T-helper 17 cell (primary cell): ENCODE measurements around the gene STK11. TPM values are rescaled to one million over a fixed set of nuclear protein-coding genes. Genes with fewer than 3 reads are reported as not detected.

Source experiments
- ATAC-seq: fragments of 150-1000 bp; cut with Tn5 transposase; 2 replicates; pipeline ENCODE4 v1.10.0; 2021; ENCODE audit warnings: mild to moderate bottlenecking, moderate library complexity
- DNase-seq, 3 donors: peaks; one replicate each; pipeline versions ENCODE4 v3.0.0 to v3.0.0-alpha.2; 2020 to 2021
- H3K9me3 ChIP-seq: one replicate; pipeline ENCODE4 v1.7.0; 2013; ENCODE audit warnings: low read length, mild to moderate bottlenecking; ENCODE audit not compliant: control insufficient read depth, poor library complexity, severe bottlenecking
- H3K27ac Mint-ChIP-seq: one replicate; pipeline ENCODE4 v1.8.0; 2022; ENCODE audit warnings: mild to moderate bottlenecking, moderate library complexity, mixed read lengths
- H3K27me3 Mint-ChIP-seq: one replicate; pipeline ENCODE4 v1.8.0; 2022; ENCODE audit warnings: mixed read lengths
- H3K36me3 Mint-ChIP-seq: one replicate; pipeline ENCODE4 v1.8.0; 2022; ENCODE audit warnings: low read depth, mixed read lengths
- H3K4me1 Mint-ChIP-seq: one replicate; pipeline ENCODE4 v1.8.0; 2022; ENCODE audit warnings: mild to moderate bottlenecking, mixed read lengths
- H3K4me3 Mint-ChIP-seq: one replicate; pipeline ENCODE4 v1.8.0; 2022; ENCODE audit warnings: mild to moderate bottlenecking, moderate library complexity, mixed read lengths
- total RNA-seq, 4 donors: library from RNA in 2 of 4; stranded (reverse) in 2 of 4; gene quantifications; one replicate each; pipeline ENCODE4 v1.2.3 and lab custom pipeline; 2022 to 2026

The STK11 gene
- total RNA-seq, 2 donors from 2014 or later, result 70.0 to 70.4 TPM

DNA sequence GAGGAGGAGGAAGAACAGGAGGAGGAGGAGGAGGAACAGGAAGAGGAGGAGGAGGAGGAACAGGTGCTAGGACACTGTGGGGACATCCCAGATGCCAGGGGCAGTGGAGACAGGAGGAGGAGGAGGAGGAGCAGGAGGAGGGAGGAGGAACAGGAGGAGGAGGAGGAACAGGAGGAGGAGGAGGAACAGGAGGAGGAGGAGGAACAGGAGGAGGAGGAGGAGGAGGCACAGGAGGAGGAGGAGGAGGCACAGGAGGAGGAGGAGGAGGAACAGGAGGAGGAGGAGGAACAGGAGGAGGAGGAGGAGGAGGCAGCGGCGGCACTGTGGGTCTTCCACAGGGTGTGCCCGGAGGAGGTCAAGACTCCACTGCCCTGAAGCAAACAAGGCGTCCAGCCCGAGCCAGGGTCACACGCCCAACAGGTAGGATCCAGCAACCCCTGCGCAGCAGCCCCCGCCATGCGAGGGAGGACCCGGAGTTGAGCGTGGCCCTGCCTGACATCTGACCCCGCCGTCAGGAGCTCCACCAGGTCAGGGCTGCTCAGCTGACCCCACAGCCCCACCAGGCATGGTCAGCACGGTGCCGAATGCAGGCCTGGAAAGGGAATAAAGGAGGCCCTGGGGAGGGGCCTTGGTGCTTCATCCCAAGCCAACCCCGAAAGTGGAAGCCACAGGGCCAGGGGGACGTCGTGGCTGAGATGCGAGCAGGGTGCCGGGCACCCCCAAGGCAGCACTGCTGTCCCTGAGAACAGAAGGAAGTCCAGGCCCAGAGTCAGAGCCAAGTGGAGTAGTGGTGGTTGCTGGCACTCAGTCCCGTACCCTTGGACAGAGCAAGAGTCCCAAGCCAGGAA is 40.7 kb upstream of the STK11 start:
- DNase-seq (no peak), ATAC-seq (no peak)
- Mint-ChIP-seq H3K27me3 (no peaks in the 10 kb centered on the region), H3K27ac (no peak overlapping the region), H3K4me3 (no peak overlapping the region), H3K4me1 (peaks cover 17% of the 10 kb centered on the region), H3K36me3 (no peaks in the 10 kb centered on the region)
- no peaks in the 10 kb centered on the region for H3K9me3 ChIP-seq

DNA sequence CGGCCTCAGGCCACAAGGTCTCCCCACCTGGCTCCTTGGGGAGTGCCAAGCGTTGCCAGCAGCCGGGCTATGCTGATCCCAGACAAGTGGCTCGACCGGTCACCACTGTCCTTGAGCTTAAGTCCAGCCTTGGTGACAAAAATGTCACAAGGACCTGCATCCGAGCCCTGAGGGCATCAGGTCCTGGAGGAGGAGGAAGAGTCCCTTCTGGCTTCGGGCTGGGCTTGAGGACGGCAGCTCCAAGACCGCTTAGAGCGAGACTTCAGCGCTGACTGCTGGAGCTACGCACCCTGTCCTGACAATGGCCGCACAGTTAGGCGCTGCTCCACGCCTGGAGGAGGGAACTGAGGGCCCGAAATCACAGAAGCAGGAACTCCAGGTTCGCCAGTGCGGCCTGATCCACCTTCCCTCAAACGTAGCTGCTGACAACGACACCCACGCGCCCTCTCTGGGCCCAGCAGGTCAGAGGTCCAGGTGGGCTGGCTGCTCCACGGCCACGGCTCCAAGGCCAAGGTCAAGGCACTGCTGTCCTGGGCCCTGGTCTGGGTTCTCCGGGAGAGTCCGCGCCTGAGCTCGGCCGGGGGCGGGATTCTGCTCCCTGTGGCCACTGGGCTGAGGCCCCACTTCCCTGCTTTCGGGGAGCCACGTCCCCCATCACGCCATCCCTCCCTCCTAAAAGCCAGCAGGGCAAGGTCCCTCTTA is 38.6 kb upstream of the STK11 start:
- H3K9me3 ChIP-seq, result no peaks in the 10 kb centered on the region
- DNase-seq (no peak), ATAC-seq (no peak)
- Mint-ChIP-seq H3K27ac (no peak overlapping the region), H3K27me3 (no peaks in the 10 kb centered on the region), H3K36me3 (peaks cover 6% of the 10 kb centered on the region), H3K4me1 (peaks cover 28% of the 10 kb centered on the region), H3K4me3 (no peak overlapping the region)

DNA sequence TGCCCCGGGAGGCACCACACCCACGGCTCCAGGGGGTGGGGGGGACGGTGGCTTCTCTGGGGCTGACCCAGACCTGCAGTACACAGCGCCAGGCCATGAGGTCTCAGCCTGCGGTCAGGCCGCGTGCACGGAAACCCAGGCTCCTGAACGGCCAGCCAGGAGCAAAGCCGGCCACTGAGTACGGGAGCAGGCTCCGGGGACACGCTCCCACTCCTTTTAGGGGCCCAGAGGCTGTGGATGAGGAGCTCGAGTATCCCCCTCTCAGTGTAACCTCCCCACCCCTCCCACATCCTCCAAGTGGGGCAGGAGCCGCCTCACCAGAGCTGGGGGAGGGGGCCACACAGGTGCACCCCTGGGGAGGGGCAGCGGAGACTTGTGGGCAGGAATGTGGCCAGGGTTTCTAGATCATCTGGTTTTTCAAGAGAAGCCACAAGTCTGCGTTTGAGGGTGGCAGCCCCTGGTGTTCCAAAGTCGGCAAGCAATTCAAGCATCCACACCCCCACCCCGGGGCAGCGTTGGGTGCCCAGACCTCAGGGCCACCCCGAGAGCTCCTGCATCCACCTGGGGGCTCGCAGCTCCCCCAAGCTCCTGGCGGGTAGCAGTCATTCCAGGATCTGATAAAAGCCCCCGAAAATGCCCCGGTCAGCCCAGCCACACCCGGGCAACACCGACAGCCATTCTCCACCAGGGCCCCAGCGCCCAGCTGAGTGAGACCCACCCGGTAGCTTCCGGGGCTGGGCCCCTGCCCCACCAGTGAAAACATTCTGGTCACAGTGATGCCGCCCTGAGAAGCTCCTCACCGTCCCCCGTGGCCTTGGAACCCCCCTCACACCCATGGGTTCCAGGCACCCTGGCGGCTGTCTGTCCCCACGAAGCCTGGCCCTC is 37.6 kb upstream of the STK11 start:
- H3K4me1 Mint-ChIP-seq, result peaks cover 27% of the 10 kb centered on the region
- H3K27ac Mint-ChIP-seq, result no peak overlapping the region
- peak; percentile 20 for ATAC-seq

DNA sequence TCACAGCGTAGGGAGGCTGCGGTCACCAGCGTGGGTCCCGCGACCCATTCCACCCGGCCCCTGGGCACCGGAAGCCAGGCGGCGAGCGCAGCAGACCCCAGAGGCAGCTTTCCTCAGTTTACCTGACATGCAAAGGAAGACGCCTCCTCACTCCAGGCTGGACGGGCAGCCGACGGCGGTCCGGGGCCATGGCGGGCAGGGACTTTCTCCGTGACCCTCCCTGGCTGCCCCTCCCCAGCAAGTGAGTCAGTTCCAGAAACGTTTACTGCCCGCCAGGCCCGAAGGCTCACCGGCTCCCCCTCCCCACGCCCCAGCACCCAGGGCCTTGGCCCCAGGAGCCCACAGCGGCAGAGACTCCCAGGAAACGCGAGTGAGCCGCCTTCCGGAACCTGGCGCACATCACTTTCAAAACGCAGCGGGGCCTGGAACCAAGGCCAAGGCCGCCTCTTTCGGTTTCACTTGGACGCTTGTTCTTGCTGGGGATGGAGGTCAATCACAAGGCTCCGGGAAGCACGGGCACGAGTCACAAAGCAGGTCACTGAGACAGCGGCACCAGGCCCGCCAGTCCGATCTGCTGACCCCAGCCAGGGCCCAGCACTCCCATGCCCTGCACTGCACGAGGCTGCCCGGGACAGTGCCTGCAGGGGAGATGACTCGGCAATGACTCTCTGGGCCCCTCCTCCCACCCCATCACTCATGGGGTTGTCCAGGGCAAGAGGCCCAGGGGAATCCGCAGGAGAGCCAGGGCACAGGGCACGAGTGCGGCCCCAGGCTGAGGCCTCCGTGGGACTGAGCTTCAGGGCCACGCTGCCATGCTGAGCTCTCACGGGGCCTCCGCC is 36.8 kb upstream of the STK11 start:
- ATAC-seq (no peak), DNase-seq (no peak)
- Mint-ChIP-seq H3K27ac (no peak overlapping the region), H3K4me1 (peaks cover 25% of the 10 kb centered on the region), H3K4me3 (no peak overlapping the region), H3K27me3 (no peaks in the 10 kb centered on the region), H3K36me3 (peaks cover 6% of the 10 kb centered on the region)
- H3K9me3 ChIP-seq, result no peaks in the 10 kb centered on the region

More for the DNA sequence above, 37.6 kb upstream of the STK11 start:
- Mint-ChIP-seq H3K27me3 (no peaks in the 10 kb centered on the region), H3K4me3 (no peak overlapping the region), H3K36me3 (peaks cover 6% of the 10 kb centered on the region)
- H3K9me3 ChIP-seq, result no peaks in the 10 kb centered on the region
- no peak for DNase-seq

DNA sequence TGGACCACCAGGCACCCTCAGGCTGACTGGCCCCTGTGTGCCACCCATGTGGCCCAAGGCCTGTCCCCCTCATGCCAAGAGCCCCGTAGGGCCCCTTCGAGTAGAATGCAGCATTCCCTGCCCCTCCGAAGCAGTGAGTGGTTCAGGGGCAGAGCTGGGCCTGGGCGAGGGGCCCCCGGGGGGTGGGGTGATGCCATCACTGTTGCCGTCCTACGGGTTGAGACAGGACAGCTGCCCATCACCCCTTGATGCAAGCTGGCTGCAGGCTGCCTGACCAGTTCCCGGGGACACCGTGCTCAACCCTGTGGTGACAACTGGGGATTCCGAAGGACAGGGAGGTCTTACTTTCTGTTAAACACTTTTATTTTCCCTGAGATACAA is 36.2 kb upstream of the STK11 start:
- ATAC-seq (no peak), DNase-seq (no peak)
- Mint-ChIP-seq H3K4me3 (no peak overlapping the region), H3K27me3 (no peaks in the 10 kb centered on the region), H3K27ac (no peak overlapping the region), H3K4me1 (peaks cover 27% of the 10 kb centered on the region), H3K36me3 (peaks cover 6% of the 10 kb centered on the region)
- H3K9me3 ChIP-seq, result no peaks in the 10 kb centered on the region

DNA sequence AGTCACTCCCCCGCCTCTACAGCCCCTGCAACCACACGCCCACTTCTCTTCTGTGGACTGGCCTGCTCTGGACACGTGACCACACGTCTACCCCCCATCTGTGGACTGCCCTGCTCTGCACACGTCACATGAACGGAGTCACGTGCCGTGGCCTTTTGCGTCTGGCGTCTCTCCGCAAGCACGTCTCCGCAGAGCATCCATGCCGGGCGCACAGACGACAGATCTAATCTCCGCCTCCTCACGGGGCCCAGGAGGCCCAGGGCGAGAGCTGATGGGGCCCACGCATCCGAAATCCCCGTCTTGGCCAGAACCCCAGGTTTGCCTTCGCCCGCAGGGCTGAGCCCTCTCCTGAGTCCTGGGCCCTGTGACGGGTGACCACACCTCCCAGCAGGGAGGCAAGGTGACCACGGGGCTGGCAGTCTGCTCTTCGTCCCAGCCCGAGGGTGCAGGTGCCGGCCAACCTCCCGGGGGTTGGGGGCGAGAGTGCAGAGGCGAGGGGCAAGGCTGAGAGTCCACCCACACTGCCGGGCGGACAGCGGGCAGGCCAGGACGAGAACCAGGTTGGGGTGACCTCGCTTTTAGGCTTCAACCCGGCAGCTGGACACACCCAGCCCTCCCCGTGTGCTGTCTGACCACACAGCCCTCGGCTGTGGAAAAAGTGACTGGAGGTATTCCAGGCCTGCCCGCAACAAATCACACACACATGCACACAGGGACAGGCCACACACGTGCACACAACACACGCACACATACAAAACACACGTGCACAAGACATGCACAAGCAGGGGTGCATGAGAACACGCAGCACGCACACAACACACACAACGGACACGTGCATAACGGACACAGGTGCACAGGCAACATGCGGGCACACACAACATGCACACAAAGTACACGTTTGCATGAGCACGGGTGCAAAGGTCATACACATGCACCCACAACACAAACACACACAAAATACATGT is 35.4 kb upstream of the STK11 start:
- Mint-ChIP-seq H3K27me3 (no peaks in the 10 kb centered on the region), H3K36me3 (peaks cover 6% of the 10 kb centered on the region), H3K4me1 (peaks cover 28% of the 10 kb centered on the region), H3K27ac (no peak overlapping the region), H3K4me3 (peak overlapping the region; percentile 12)
- H3K9me3 ChIP-seq, result no peaks in the 10 kb centered on the region
- no peak for ATAC-seq
- no peak for DNase-seq

DNA sequence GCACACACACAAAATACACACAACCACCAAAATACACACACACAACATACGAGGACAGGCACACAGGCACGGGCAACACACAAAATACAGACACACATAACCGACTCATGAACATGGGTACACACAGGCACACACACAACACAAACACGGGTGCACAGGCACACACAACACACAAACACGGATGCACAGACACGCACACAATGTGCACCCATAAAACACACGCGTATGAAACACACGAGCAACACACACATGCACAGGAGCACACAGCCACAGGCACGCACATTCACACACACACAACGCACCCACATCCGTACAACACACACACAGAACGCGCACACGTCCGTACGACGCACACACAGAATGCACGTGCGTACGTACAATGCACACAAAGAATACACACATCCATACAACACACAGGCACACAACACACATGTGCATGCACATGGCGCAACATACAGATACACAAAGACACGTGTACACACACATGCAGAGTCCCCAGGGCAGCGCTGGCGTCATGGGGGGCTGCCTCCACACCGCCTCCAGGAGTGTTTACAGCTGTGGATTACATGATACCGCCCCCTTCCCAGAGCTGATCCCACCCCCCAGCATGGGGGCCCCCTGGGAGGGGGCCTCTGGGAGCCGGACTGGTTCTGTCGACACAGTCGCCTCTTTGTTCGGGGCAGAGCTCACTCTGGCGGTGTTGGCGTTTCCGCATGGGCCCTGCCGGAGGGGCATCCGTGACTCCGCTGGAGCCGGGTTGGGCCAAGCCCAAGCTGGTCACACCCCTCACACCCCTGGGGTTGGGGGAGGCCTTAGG is 34.4 kb upstream of the STK11 start:
- Mint-ChIP-seq H3K4me1 (peaks cover 28% of the 10 kb centered on the region), H3K27ac (no peak overlapping the region), H3K36me3 (peaks cover 6% of the 10 kb centered on the region), H3K27me3 (no peaks in the 10 kb centered on the region), H3K4me3 (peak overlapping the region; percentile 12)
- ATAC-seq (no peak), DNase-seq (no peak)
- H3K9me3 ChIP-seq, result no peaks in the 10 kb centered on the region

DNA sequence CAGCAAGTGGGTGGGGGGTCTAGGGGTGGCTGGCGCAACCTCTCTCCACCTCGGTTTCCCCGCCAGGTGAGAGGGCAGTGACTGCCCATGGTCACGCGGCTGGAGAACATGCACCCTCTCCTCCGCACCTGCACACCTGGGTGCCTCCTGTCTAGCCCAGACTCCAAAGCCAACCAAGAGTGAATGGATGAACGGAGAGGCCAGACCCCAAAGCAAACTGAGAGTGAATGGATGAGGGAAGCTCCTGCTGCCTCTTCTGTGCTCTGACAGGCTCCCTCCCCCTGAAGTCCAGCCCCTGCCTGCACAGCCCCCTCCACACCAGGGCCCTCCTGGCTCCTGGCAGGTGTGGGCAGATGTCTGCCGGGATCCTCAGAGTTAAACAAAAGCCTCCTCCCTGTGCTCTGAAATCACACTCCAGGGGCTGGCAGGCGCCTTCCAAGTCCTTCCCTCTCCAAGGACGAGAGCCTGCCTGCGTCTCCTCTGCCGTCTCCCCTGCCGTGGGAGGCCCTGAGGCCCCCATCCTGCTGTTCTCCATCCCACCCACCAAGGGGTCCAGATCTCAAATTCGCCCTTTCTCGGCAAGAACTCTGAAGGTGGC is 33.7 kb upstream of the STK11 start:
- H3K9me3 ChIP-seq, result no peaks in the 10 kb centered on the region
- H3K36me3 Mint-ChIP-seq, result peaks cover 6% of the 10 kb centered on the region
- DNase-seq (no peak), ATAC-seq (no peak)
- H3K4me3 Mint-ChIP-seq, result peak overlapping the region; percentile 89
- no peaks in the 10 kb centered on the region for H3K27me3 Mint-ChIP-seq
- peaks cover 26% of the 10 kb centered on the region for H3K4me1 Mint-ChIP-seq
- H3K27ac Mint-ChIP-seq, result peak overlapping the region; percentile 82

DNA sequence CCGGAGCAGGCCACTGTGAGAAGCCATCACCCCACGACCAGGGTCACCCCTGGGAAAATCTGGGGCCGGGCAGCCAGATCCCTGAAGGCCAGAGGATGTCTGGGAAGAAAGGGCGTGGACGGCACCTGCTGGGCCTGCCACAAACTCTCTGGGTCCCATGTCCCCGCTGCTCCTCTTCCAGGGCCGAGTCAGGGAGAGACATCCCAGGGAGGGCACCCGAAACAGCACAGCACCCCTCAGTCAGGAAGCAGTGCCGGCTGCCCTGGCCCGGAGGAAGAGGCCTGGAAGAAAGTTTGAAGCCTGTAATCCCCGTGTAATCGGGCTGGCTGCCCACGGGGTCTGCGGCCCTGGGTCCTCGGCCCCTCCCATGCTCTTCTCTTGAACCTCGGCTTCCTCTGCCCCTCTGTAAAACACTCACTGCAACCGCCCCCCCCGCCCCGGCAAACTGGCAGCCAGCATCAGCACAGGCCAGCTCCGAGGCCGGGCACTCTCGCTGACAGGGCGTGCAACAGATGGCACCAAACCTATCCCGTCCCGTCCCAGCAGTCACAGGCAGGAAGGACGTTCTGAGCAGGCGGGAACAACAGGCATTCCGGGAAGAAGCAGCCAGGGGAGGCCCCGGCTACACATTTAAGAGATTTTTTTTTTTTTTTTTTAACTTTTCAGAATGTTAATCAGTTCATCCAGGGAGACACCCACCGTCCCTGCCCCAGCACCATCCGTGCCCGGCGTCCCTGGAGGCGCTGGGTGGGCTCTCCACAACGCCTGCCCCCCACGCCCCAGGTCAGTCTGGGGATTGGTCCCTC is 33.0 kb upstream of the STK11 start:
- H3K4me1 Mint-ChIP-seq, result peaks cover 26% of the 10 kb centered on the region

DNA sequence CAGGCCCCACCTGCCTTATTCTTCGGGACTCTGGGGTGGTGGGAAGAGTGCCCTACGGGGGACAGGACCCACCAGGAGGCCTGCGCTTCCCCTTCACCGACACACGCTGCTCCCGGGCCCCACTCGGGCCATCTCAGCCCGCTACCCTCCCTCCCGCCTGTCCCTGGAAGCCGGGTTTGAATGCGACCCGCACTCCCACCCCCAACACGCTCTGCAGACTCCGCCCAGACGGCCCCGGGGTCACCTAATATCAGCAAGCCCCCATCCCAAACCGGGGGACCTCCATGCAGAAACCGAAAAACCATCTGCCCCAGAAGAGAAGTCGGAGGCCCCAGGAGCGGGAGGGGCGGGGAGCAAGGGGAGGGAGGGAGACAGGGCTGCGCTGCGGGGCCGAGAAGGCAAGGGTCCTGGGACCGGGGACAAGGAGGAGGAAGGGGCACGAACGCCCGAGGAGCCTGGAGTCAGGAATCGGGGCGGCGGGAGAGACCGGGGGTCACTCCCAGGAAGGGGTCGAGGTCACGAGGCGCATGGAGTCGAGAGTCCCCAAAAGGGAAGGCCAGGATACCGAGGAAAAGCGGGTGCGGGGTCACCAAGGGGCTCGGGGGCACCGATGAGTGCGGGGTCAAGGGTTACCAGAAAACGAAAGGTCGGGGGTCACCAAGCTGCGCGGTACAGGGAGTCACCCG is 32.3 kb upstream of the STK11 start:
- Mint-ChIP-seq H3K4me1 (peaks cover 26% of the 10 kb centered on the region), H3K27ac (peak overlapping the region; percentile 82), H3K4me3 (peak overlapping the region; percentile 89), H3K27me3 (no peaks in the 10 kb centered on the region), H3K36me3 (peaks cover 6% of the 10 kb centered on the region)
- ATAC-seq (peak; percentile 45), DNase-seq (no peak)
- H3K9me3 ChIP-seq, result no peaks in the 10 kb centered on the region

More for the DNA sequence above, 33.0 kb upstream of the STK11 start:
- H3K4me3 Mint-ChIP-seq, result peak overlapping the region; percentile 89
- H3K9me3 ChIP-seq, result no peaks in the 10 kb centered on the region
- no peak for ATAC-seq
- peak overlapping the region; percentile 82 for H3K27ac Mint-ChIP-seq
- DNase-seq, result no peak
- H3K36me3 Mint-ChIP-seq, result peaks cover 6% of the 10 kb centered on the region
- H3K27me3 Mint-ChIP-seq, result no peaks in the 10 kb centered on the region
